GM18520 (cell line): ENCODE data around the gene GAL3ST2.

Source experiments
- ATAC-seq: cut with Tn5 transposase; IDR thresholded peaks from one replicate; pipeline ENCODE4 v1.9.1; 2021; ENCODE audit not compliant: unreplicated experiment

GAL3ST2 gene

DNA sequence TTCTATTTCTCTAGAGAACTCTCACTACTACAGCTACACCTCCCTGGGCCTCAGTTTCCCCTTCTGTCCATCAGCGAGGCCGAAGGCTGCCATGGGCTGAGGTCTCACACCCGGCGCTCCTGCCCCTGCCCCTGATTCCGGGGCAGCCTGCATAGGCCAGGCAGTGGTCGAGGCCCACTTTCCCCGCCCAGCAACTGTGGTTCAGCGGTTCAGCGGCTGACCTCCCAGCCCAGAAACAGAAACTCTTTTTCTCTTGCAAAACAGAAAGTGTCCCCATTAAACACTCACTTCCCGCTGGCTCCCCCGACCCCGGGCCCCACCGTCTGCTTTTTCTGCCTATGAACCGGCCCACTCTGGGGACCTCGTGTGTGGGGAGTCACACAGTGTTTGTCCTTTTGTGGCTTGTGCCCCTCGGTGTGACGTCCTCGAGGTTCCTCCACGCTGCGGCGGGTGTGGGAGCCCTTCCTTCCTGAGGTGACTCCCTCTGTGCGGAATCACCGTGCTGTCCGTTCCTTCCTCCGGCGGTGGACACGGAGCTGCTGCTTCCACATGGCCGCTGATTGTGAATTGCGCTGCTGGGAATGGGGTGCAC, 66.1 kb downstream of the GAL3ST2 start:
- no peak for ATAC-seq

DNA sequence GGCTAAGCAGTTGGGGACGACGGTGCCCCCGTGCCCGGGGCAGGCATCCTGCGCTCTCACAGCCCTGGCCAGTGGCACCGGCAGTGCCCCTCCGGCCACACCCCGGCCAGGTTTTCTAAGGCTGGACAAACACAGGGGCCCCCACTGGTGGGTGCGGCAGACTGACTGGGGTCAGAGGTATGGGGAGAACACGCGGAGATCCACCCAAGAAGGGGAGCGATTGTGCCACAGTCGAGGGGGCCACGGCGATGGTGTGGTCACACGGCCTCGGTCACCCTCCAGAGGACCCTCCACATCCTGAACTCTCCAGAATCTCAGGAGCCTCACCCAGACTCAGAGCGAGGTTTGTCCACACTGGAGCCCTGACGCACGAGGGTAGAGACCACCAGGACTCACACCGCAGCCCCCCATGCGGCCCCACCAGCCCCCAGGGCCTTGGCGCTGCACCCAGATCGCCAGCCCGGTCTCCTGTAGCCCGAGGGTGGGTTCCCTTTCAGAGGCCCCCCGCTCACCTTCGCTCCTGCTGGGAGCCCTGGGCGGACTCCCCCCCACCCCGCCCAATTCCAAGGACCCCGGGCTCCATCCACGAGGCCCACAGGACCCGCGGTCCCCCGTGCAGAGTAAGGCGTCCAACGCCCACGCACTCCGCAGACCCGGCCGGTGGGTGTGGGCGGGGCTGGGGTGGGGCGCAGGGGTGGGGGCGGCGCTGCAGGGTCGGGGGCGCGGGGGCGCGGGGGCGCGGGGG, 66.9 kb downstream of the GAL3ST2 start:
- no peak for ATAC-seq

DNA sequence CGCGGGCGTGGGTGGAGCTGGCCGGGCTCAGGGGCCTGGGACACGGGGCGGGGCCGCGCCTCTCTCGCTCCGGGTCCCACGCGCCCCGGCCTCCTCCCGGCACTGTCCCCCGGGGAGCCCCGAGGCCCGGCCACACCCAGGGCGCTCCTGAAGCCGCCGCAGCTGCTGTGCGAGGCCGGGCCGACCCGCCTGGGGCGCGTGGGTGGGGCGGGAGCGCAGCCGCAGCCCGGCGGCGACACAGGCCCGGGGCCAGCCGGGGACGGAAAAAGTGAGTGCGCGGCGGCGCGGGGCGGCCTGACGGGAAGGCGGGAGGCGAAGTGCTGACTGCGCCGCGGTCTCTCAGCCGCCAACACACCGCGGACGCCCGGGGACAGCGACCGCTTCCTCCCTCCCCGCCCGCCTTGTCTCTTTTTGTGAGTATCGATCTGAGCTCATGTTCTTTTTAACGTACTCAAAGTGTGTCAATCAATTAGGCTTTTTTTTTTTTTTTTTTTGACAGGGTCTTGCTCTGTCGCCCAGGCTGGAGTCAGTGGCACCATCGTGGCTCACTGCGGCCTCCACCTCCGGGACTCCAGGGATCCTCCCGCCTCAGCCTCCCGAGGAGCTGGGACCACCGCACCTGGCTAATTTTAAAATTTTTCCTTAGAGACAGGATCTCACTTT, 67.6 kb downstream of the GAL3ST2 start:
- ATAC-seq, result peak; percentile 63

DNA sequence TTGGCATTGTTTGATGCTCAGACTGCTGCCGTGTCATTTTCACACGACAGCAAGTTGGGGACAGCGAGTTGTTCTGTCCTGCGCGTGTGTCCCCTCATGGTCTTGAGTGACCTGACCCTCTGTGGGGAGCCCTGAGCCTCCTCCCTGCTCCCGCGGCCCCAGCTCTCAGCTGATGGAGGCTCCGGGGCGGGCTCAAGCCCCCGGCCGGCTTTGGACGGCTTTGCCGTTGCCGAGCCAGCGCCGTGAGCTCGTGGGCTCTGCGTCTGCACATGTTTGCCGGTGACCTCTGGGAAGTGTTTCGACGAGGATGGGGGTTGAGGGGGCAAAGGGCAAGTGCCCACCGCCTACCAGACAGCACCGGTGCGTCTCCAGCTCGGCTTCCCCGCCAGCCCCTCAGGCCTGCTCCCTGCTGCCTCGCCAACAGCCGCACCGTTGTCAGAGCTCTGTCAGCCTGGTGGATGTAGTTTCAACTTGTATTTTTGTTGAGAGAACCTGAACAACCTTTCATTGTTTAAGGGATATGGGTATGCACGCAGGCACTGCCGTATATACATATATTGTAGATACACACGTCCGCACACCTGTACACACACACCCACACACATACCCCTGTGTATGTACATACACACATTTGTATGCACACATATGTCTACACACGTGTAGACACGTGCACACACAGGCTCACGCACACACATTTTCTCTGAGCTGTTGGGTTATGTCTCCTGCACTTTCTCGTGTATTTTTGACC, 68.4 kb downstream of the GAL3ST2 start:
- no peak for ATAC-seq

DNA sequence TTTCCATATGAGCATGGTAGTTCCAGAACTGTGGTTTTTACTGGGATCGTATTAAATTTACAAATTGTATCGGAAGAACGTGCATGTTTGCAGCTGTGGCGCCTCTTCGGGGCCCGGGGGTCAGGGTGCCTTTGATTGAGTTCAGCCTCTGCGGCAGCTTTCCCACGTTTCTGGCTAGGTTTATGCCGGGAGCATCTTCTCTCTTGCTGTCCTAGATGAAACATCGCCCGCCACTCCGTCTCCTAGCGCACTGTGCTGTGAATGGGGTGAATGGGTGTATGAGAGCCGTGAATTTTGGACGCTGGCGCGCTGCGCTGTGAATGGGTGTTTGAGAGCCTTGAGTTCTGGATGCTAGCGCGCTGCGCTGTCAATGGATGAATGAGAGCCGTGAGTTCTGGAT, 69.8 kb downstream of the GAL3ST2 start:
- no peak for ATAC-seq

DNA sequence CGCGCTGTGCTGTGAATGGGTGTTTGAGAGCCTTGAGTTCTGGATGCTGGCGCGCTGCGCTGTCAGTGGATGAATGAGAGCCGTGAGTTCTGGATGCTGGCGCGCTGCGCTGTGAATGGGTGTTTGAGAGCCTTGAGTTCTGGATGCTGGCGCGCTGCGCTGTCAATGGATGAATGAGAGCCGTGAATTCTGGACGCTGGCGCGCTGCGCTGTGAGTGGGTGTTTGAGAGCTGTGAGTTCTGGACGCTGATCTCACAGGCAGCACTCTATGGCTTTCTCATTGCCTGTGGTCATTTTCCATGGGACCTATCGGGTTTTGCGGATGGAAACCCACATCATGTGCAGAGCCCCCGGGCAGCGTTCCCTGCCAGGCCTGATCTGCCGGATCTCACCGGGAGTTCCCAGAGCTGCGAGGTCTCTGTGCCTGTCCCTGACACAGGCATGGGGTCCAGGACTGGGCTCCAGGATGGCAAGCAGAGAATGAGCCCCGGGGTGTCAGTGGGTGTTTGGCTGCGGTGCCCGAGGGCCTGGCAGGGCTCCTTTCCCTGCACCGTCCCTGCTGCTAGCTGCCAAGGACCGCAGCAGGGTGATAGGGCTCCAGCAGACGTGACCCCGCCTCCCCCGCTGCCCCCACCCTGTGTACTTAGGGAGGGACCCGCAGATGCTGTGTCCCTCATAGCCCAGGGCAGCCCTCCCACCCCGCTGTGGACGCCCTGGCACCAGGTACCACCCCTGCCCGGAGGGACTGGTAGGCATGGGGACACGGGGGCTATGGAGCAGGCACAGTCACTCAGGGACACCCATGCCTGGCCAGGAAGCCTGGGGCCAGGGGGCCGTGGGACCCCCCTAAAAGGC, 72.4 kb downstream of the GAL3ST2 start:
- no peak for ATAC-seq

DNA sequence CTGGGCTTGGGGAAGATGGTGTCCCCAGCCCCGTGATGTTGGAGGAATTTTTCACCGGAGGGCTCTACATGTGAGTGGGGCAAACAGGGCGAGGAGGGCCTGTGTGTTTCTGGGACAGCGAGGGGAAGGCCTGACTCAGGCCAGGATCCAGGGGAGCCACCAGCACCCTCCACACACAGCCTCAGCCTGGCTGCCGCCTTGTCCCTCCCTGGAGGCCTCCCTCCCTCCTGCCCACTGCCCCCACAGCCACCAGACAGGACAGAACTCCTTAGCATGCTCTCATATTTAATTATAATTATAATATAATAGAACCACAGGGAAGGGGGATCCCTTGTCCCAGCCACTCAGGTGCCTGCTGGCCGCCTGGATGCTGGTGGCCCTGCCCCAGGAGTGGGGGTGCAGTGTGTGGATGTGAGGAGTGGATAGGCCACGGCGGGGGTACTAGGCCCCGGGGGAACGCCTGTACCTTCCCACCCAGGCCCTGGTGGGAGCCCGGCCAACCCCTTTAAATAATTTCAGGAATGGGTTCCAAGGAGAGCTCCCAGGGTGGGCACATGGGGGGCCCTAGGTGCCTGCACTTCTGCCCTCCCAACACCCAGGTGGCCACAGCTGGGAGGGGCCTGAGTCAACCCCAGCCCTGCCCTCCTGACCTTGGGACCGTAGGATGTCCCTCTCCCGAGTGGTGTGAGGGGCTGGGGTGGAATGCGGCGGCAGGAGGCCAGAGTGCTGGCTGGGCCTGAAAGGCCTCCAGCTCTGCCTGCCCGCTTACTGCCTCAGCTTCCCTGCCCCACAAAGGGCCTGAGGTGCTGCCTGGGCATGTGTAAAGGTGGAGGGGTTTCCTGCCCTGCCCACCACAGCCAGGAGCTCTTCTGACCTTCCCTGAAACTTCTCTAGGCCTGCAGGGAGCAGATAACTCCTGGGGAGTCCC, 73.3 kb downstream of the GAL3ST2 start:
- ATAC-seq, result no peak

DNA sequence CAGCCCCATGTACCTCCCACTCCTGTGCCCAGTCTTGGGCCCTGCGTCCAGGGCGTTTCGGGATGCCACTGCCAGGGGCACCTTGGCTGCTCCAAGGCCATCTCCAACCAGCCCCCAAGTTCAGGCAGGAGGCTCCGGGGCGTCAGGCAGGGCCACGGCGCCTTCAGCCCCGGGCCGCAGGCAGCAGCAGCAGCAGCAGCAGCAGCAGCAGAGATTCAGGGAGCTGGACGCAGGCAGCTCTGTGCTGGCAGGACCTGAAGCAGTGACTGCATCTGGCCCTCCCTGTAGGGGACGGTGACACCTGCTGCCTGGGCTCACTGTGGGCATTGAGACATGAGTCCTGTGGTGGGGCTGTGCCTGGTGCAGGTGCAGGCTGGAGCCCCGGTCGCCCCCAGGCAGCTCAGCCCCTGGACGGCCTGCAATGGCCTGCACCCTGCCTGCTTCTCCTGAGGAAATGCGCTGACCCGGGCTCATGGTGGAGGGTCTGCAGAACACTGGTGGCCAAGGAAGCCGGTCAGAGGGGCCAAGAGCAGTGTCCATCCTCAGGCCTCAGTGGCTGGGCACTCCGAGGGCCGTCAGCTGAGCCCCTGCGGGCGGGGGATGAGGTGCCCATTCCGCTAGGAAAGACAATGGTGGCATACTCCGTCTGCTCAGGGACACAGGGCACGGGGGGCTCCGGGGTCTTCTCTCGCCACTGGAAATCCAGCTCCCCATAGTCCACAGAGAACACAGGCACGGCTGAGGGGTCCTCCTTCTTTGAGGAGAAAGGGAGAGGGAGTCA, 74.1 kb downstream of the GAL3ST2 start:
- no peak for ATAC-seq

DNA sequence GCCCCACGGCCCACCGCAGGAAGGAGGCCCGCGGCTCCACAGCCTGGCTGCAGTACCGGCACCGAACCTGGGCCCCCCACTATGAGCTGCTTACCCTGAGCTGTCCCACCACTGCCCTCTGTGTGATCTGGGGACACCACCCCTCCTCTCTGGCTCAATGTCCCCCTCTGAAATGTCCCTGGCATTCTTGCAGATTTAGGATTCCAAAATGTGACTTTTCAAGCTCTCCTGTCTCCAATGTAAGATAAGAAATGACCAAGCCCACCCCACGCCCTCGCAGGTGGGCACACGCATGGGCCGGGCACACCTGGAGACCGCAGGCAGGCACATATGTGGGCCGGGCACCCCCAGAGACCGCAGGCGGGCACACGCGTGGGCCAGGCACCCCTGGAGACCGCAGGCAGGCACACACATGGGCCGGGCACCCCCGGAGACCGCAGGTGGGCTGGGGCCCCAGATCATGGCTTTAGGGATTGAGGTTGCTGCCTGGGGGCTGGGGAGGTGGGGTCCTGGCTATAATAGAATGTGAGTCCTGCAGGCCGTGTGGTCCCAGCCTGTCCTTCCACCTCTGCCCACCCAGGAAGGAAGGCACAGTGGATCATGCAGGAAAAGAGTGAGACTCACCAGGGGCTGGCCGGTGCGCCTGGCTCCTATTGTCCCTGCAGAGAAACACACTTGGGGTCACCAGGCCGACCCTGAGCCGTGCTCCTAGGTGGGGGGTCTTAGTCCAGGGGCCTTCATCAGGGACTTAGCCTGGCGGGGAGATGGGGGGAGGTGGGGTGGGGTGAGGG, 74.9 kb downstream of the GAL3ST2 start:
- ATAC-seq, result no peak

DNA sequence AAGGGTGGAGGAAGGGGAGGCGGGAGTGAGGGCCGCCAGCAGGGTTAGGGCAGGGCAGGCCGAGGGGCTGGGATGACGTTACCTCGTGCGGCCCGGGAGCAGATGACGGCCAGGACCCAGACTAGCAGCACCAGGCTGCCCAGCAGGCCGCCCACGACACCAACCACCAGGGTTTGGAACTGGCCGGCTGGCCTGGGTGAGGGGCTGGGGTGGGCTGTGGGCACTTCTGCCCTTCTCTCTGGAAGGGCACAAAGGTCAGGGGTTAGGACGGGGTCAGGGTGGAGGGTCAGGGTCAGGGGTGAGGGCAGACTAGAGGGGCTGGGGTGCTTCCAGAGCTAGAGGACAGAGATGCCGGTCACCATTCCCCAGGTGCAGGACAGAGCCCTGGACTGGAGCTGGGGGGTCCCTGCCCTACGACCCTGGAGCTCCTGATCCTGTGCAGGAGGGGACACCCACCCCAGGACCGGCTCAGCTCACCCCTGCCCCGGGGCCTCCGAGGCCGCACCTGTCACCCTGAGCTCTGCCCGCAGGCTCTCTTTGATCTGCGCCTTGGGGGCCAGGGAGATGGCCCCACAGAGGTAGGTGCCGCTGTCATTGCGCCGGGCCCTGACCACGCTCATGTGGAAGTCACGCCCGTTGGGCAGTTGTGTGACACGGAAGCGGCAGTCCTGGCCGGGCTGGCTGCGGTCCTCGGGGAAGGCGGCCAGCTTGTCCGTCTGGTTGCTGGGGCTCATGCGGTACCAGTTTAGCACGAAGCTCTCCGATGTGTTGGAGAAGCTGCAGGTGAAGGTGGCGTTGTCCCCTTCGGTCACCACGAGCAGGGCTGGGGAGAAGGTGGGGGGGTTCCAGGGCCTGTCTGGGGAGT, 75.7 kb downstream of the GAL3ST2 start:
- ATAC-seq, result no peak

DNA sequence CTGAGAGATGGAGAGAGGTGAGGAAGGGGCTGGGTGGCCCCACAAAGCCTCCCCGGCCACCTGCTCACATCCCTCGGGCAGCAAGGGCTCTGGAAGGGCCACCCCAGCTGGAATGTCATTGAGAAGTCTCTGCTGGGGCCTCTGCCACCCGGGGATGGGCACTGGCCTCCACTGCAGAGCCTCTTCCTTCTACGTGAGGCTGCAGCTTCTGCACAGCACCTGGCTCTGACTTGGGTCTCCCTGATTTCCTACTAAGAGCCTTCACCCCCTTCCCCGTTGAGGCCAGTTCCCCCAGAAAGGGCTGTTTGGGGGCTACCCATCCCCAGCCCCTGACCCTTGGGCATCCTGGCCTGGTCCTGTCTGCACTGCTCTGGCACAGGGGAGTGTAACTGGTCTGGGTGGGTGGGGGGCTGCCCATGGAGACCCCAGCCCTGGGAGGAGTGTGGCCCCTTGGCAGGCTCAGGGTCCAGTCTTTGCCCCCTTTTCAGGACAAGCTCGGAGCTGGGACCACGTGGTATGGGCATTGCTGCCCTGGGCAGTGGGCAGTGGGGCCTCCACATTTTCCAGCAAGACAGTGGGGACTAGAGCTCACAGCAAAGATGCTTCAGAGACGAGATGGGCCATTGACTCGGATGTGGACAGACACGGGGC, 76.5 kb downstream of the GAL3ST2 start:
- no peak for ATAC-seq
